Adrenal gland (tissue), 12 donors: ENCODE results near the gene PPP1R17. TPM values are rescaled to one million over a fixed set of nuclear protein-coding genes. Genes with fewer than 3 reads are reported as not detected.

Experiments
- DNase-seq, 7 donors: peaks; one replicate each; pipeline ENCODE4 v3.0.0-alpha.2; 2019 to 2020
- H3K27ac ChIP-seq, 5 donors: fragments of 200-600 bp; sonication (generic) in 4 of 5; 1 replicate in 3 of 5; 2 replicates in 2 of 5; pipeline versions ENCODE4 v1.5.1 to v1.8.0; 2016 to 2020; ENCODE audit warnings: mild to moderate bottlenecking in 1 of 5
- H3K27me3 ChIP-seq: fragments of 200-600 bp; 2 replicates; pipeline ENCODE4 v1.8.0; 2021
- H3K36me3 ChIP-seq, 2 donors: fragments of 200-600 bp; replicated peaks in 1 of 2; 1 replicate in 1 of 2; 2 replicates in 1 of 2; pipeline versions ENCODE4 v1.5.1 to v1.8.0; 2018 to 2022
- H3K4me1 ChIP-seq, 2 donors: fragments of 200-600 bp; replicated peaks in 1 of 2; 1 replicate in 1 of 2; 2 replicates in 1 of 2; pipeline versions ENCODE4 v1.5.1 to v1.8.0; 2018 to 2021
- H3K4me3 ChIP-seq, 4 donors: fragments of 200-600 bp; sonication (generic) in 3 of 4; one replicate each; pipeline ENCODE4 v1.5.1; 2016 to 2018
- H3K9me3 ChIP-seq, 3 donors: fragments of 200-600 bp; sonication (generic) in 1 of 3; replicated peaks in 1 of 3; 1 replicate in 2 of 3; 2 replicates in 1 of 3; pipeline versions ENCODE4 v1.5.1 to v1.8.0; 2016 to 2021
- POLR2A ChIP-seq, 2 donors: fragments of 450-650 bp; IDR thresholded peaks; one replicate each; pipeline ENCODE4 v1.6.1; 2017; ENCODE audit warnings: antibody characterized with exemption in 2 of 2, mild to moderate bottlenecking in 2 of 2, moderate library complexity in 1 of 2
- WGBS, 4 donors: extraction: QIAGEN DNeasy Blood & Tissue Kit in 2 of 4; methylation state at CpG; one replicate each; pipeline versions ENCODE4 v1.1.5 to v1.1.7; 2013 to 2017; 5-methylcytosine and 5-hydroxymethylcytosine counted together
- intact Hi-C, 2 donors: fragments of 100-400 bp; cut with DNase I; formaldehyde crosslinking; loops; one replicate each; pipeline versions ENCODE4 v1.14.1 to v1.15.0; 2022 to 2023
- polyA plus RNA-seq, 3 donors: library from polyadenylated mRNA; stranded (reverse); fragments of 200-250 nt in 2 of 3; fragments of 350-450 nt in 1 of 3; fragmentation: Illumina TruSeq in 1 of 3; extraction: RNeasy Lipid Tissue Mini Kit (QIAGEN cat#74804) in 1 of 3; gene quantifications; one replicate each; pipeline ENCODE4 v1.2.3, GENCODE V29; 2013 to 2014
- total RNA-seq, 9 donors: library from RNA; depleted of rRNA in 4 of 9; stranded (reverse); fragments of >200 nt in 4 of 9; fragments of 120-200 nt in 1 of 9; fragmentation: NEBNext Ultra II Directional in 1 of 9; extraction: Animal tissue kit (Norgen Biotek cat#: 25700) in 1 of 9; gene quantifications; one replicate each; pipeline versions ENCODE4 v1.1.0 to v1.2.4, GENCODE V29; 2013 to 2023
- TF ChIP-seq, protein P1 (sequence below), 6 experiments: fragments of 450-650 bp in 4 of 6; fragments of 200-600 bp in 2 of 6; sonication (generic) in 1 of 6; IDR thresholded peaks; 1 replicate in 5 of 6; 2 replicates in 1 of 6; pipeline versions ENCODE4 v1.5.1 to v1.8.0; 2016 to 2021; ENCODE audit warnings: antibody characterized with exemption in 6 of 6, mild to moderate bottlenecking in 2 of 6, moderate library complexity in 1 of 6
- donor health status: healthy with polysubstance abuse.
- donor health status: Bipolar disorder and iron deficiency.
- donor health status: DM: yes; HTN: yes; CAD: no.
- donor health status: DM: no; HTN: no; CAD: no.
- donor health status: DM: no; HTN: no; CAD: no.
- donor health status: DM: yes; HTN: yes; CAD: no.

Gene PPP1R17
- total and polyA plus RNA-seq, 12 donors = 0.14 to 6.2 (median 0.37) TPM; not detected in 3

DNA sequence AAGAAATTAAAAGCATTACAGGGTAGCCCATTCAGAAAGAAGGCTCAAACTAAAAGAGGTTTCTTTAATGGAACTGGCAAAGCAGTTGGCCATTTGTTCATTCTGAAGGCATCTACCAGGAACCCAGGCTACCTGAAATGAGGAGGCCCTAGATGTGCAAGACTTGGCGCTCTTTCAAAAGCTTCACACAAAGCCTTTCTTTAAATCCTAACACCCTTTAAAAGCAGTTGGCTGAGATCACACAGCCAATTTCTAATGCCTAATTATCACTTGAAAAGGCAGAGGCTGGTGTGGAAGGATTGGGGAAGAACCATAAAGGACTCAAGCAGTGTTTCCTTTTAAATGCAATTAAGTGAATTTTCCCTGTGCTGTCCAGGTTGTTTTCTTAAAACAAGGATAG is 23.2 kb downstream of the PPP1R17 start:
- Histone ChIP-seq H3K4me1 (no peaks in the 10 kb centered on the region), H3K27ac (no peak overlapping the region), H3K36me3 (no peaks in the 10 kb centered on the region), H3K9me3 (no peaks in the 10 kb centered on the region), H3K4me3 (no peak overlapping the region), H3K27me3 (no peaks in the 10 kb centered on the region)
- no peak for DNase-seq
- no peak for TF ChIP-seq POLR2A (IDR thresholded peaks at IDR 0.05)
- TF ChIP-seq, protein P1, sequence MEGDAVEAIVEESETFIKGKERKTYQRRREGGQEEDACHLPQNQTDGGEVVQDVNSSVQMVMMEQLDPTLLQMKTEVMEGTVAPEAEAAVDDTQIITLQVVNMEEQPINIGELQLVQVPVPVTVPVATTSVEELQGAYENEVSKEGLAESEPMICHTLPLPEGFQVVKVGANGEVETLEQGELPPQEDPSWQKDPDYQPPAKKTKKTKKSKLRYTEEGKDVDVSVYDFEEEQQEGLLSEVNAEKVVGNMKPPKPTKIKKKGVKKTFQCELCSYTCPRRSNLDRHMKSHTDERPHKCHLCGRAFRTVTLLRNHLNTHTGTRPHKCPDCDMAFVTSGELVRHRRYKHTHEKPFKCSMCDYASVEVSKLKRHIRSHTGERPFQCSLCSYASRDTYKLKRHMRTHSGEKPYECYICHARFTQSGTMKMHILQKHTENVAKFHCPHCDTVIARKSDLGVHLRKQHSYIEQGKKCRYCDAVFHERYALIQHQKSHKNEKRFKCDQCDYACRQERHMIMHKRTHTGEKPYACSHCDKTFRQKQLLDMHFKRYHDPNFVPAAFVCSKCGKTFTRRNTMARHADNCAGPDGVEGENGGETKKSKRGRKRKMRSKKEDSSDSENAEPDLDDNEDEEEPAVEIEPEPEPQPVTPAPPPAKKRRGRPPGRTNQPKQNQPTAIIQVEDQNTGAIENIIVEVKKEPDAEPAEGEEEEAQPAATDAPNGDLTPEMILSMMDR (IDR thresholded peaks at IDR 0.05) = no peak
- intact Hi-C loops = no loop called here
- 71 to 93% (median 84%) methylated on average over 1 of the region's 1 CpG for WGBS, 4 donors

DNA sequence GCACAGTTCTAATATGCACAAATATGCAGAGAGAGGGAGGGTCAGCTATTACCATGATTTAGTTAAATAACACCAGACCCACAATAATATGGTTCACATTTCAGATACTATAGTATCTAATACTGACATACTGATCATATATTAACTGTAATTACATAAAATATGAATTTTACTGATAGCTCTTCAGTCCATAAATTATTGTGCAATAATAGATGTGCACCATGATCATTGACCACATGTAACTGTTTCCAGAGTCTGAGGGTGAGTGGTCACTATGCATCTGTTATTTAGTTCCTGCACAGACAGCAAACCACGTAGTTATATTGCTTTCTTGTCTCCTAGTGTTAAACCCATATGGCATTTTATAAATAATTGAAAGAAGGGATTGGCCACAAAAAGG is 29.3 kb downstream of the PPP1R17 start:
- DNase-seq = no peak
- TF ChIP-seq, protein P1 (IDR thresholded peaks at IDR 0.05) = no peak
- TF ChIP-seq POLR2A (IDR thresholded peaks at IDR 0.05) = no peak
- H3K4me3 ChIP-seq = no peak overlapping the region
- H3K27ac ChIP-seq = no peak overlapping the region
- no peaks in the 10 kb centered on the region for H3K27me3 ChIP-seq
- no peaks in the 10 kb centered on the region for H3K4me1 ChIP-seq
- intact Hi-C loops = no loop called here
- 56 to 69% (median 66%) methylated on average over 1 of the region's 1 CpG for WGBS, 4 donors
- no peaks in the 10 kb centered on the region for H3K9me3 ChIP-seq
- H3K36me3 ChIP-seq = no peaks in the 10 kb centered on the region

GRCh38 chr7:31720366-31720765 is 33.4 kb downstream of the PPP1R17 start:
- no peak for TF ChIP-seq POLR2A (IDR thresholded peaks at IDR 0.05)
- TF ChIP-seq, protein P1 (IDR thresholded peaks at IDR 0.05) = no peak
- DNase-seq = no peak
- intact Hi-C loops = no loop called here
- Histone ChIP-seq H3K9me3 (no peaks in the 10 kb centered on the region), H3K4me1 (no peaks in the 10 kb centered on the region), H3K4me3 (no peak overlapping the region), H3K27me3 (no peaks in the 10 kb centered on the region), H3K36me3 (no peaks in the 10 kb centered on the region), H3K27ac (no peak overlapping the region)
- WGBS, 4 donors = 79 to 87% (median 81%) methylated on average over 8 of the region's 8 CpGs

DNA sequence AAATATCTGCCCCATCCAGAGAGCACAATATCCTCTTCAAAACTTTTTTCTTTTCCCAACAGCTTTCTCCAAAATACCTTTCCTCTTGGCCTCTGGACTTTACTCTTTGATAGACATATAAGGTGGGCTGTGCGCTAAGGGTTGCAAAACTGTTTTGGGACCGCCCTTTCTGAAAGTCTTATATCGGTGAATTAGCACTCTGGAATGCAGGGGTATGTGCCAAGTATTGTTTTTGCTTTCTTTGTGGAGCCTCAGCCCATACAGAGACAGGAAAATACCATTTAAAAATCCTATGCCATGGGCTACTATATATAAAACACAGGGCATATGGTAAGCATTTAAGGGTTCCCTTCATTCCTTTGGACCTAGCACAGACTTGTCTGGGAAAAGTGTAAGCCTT is 37.7 kb downstream of the PPP1R17 start:
- Histone ChIP-seq H3K9me3 (no peaks in the 10 kb centered on the region), H3K4me1 (no peaks in the 10 kb centered on the region), H3K27ac (no peak overlapping the region), H3K4me3 (no peak overlapping the region), H3K27me3 (no peaks in the 10 kb centered on the region), H3K36me3 (no peaks in the 10 kb centered on the region)
- intact Hi-C loops = no loop called here
- TF ChIP-seq POLR2A (IDR thresholded peaks at IDR 0.05) = no peak
- TF ChIP-seq, protein P1 (IDR thresholded peaks at IDR 0.05) = no peak
- 55 to 68% (median 63%) methylated on average over 3 of the region's 3 CpGs for WGBS, 4 donors
- DNase-seq = peak in 1 of 7 donors; percentile 2
